Measurements from ENCODE around the gene OTOR. TPM values are rescaled to one million over a fixed set of nuclear protein-coding genes. Genes with fewer than 3 reads are reported as not detected.
A peak's percentile ranks its signal among the peaks of the same experiment; 100 is the strongest.

OTOR gene
- total and polyA plus RNA-seq, 2 of the 8 experiments (the other 6 are each of a cell fraction or from before 2014, with no cell fraction given) = not detected

GRCh38 chr20:16729565-16730460 lies 18.3 kb upstream of the OTOR start, which contains the start of gene SNRPB2 (continued):
- TF ChIP-seq RNF2 (IDR thresholded peaks at IDR 0.05; ENCODE audit: borderline replicate concordance, low read depth, low read length, missing control alignments, poor library complexity, severe bottlenecking) = no peak
- TF ChIP-seq, protein P1, sequence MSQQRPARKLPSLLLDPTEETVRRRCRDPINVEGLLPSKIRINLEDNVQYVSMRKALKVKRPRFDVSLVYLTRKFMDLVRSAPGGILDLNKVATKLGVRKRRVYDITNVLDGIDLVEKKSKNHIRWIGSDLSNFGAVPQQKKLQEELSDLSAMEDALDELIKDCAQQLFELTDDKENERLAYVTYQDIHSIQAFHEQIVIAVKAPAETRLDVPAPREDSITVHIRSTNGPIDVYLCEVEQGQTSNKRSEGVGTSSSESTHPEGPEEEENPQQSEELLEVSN (IDR thresholded peaks at IDR 0.05) = peak; percentile 91
- 0 out of 2 replicates have a peak, but pooled peaks have one; percentile 4 for TF ChIP-seq FOSL1 (IDR thresholded peaks at IDR 0.05; ENCODE audit: insufficient read depth, low read depth, low read length)
- no peak for TF ChIP-seq ZNF274 (IDR thresholded peaks at IDR 0.05; ENCODE audit: borderline replicate concordance, extremely low read depth, low read length)
- no peak; a peak in 2 of 4 replicates for TF ChIP-seq RAD21 (IDR thresholded peaks at IDR 0.05 in 1 of 2, conservative IDR thresholded peaks at IDR 0.05 in 1 of 2; ENCODE audit: low read depth in 2 of 2, low read length in 2 of 2)
- TF ChIP-seq YY1 (IDR thresholded peaks at IDR 0.05; ENCODE audit: low read depth, low read length) = peak; percentile 88
- TF ChIP-seq POU5F1 (IDR thresholded peaks at IDR 0.05; ENCODE audit: low read depth, low read length) = 0 out of 2 replicates have a peak, but pooled peaks have one; percentile 15
- TF ChIP-seq POLR2AphosphoS5 (IDR thresholded peaks at IDR 0.05; ENCODE audit: low read depth, low read length) = peak; percentile 95
- 0 out of 2 replicates have a peak, but pooled peaks have one; percentile 16 for TF ChIP-seq TCF12 (IDR thresholded peaks at IDR 0.05; ENCODE audit: low read depth, low read length)
- TF ChIP-seq RBBP5 (IDR thresholded peaks at IDR 0.05; ENCODE audit: borderline replicate concordance, low read depth, low read length) = peak; percentile 92; the same call in 1 of the 2 replicates
- peak; percentile 40 to 82; a peak in 2 of 4 replicates for TF ChIP-seq SIN3A (conservative IDR thresholded peaks at IDR 0.05 in 1 of 2, IDR thresholded peaks at IDR 0.05 in 1 of 2; ENCODE audit: low read depth in 1 of 2, low read length in 2 of 2)
- TF ChIP-seq CEBPB (IDR thresholded peaks at IDR 0.05; ENCODE audit: low read depth, low read length) = no peak
- TF ChIP-seq POLR2A (IDR thresholded peaks at IDR 0.05; ENCODE audit: control extremely low read depth in 1 of 2, low read depth in 2 of 2, low read length in 2 of 2) = peak; percentile 89 to 95
- peak; percentile 95 for TF ChIP-seq PHF8 (conservative IDR thresholded peaks at IDR 0.05; ENCODE audit: low read depth, low read length)
- TF ChIP-seq, protein P2, sequence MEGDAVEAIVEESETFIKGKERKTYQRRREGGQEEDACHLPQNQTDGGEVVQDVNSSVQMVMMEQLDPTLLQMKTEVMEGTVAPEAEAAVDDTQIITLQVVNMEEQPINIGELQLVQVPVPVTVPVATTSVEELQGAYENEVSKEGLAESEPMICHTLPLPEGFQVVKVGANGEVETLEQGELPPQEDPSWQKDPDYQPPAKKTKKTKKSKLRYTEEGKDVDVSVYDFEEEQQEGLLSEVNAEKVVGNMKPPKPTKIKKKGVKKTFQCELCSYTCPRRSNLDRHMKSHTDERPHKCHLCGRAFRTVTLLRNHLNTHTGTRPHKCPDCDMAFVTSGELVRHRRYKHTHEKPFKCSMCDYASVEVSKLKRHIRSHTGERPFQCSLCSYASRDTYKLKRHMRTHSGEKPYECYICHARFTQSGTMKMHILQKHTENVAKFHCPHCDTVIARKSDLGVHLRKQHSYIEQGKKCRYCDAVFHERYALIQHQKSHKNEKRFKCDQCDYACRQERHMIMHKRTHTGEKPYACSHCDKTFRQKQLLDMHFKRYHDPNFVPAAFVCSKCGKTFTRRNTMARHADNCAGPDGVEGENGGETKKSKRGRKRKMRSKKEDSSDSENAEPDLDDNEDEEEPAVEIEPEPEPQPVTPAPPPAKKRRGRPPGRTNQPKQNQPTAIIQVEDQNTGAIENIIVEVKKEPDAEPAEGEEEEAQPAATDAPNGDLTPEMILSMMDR (IDR thresholded peaks at IDR 0.05; ENCODE audit: control extremely low read depth in 1 of 3, insufficient read depth in 1 of 3, low read depth in 1 of 3, low read length in 3 of 3) = peak in 1 of 3 experiments; percentile 1; a peak in 1 of 4 replicates
- TF ChIP-seq CREB1 (IDR thresholded peaks at IDR 0.05) = peak; percentile 96
- TF ChIP-seq ASH2L (IDR thresholded peaks at IDR 0.05; ENCODE audit: low read length) = peak; percentile 94
- peak; percentile 26 for TF ChIP-seq NANOG (IDR thresholded peaks at IDR 0.05; ENCODE audit: insufficient read depth, low read depth, low read length, poor library complexity, severe bottlenecking)
- TF ChIP-seq SRF (IDR thresholded peaks at IDR 0.05; ENCODE audit: low read depth, low read length) = peak; percentile 99

Data from H1 (cell line).